OCI-LY3 (cell line): Measurements from ENCODE around the gene TULP3.

Experiments used
- EZH2phosphoT487 ChIP-seq: fragments of 200-600 bp; shearing (Covaris generic); IDR thresholded peaks from 2 replicates; pipeline ENCODE4 v1.6.1; 2018; ENCODE audit warnings: antibody characterized with exemption, mixed run types, low read depth
- TF ChIP-seq, protein P1 (sequence below): fragments of 200-600, 300-600 bp; sonication (generic); IDR thresholded peaks from 2 replicates; pipeline ENCODE4 v1.5.1; 2014; ENCODE audit warnings: antibody characterized with exemption, low read length, low read depth

DNA sequence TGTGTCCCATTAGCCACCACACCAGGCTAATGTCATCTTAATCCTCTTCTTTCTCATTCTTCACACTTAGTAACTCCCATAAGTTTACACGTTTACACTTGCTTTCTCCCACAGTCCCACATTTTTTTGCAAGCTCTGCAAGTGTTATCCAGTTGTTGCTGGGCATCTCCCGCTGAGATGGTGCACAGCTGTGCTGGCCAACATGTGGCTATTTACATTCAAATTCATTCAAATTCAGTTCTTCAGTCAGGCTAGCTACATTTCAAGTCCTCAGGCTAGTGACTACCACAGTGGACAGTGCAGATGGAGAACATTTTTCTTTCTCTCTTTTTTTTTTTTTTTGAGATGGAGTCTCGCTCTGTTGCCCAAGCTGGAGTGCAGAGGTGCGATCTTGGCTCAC lies 58.7 kb downstream of the TULP3 start:
- TF ChIP-seq, protein P1, sequence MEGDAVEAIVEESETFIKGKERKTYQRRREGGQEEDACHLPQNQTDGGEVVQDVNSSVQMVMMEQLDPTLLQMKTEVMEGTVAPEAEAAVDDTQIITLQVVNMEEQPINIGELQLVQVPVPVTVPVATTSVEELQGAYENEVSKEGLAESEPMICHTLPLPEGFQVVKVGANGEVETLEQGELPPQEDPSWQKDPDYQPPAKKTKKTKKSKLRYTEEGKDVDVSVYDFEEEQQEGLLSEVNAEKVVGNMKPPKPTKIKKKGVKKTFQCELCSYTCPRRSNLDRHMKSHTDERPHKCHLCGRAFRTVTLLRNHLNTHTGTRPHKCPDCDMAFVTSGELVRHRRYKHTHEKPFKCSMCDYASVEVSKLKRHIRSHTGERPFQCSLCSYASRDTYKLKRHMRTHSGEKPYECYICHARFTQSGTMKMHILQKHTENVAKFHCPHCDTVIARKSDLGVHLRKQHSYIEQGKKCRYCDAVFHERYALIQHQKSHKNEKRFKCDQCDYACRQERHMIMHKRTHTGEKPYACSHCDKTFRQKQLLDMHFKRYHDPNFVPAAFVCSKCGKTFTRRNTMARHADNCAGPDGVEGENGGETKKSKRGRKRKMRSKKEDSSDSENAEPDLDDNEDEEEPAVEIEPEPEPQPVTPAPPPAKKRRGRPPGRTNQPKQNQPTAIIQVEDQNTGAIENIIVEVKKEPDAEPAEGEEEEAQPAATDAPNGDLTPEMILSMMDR: no peak
- no peak for TF ChIP-seq EZH2phosphoT487
